ENCODE measurements around the gene PARN.
A peak's percentile ranks its signal among the peaks of the same experiment; 100 is the strongest.

Gene PARN, protein sequence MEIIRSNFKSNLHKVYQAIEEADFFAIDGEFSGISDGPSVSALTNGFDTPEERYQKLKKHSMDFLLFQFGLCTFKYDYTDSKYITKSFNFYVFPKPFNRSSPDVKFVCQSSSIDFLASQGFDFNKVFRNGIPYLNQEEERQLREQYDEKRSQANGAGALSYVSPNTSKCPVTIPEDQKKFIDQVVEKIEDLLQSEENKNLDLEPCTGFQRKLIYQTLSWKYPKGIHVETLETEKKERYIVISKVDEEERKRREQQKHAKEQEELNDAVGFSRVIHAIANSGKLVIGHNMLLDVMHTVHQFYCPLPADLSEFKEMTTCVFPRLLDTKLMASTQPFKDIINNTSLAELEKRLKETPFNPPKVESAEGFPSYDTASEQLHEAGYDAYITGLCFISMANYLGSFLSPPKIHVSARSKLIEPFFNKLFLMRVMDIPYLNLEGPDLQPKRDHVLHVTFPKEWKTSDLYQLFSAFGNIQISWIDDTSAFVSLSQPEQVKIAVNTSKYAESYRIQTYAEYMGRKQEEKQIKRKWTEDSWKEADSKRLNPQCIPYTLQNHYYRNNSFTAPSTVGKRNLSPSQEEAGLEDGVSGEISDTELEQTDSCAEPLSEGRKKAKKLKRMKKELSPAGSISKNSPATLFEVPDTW

DNA sequence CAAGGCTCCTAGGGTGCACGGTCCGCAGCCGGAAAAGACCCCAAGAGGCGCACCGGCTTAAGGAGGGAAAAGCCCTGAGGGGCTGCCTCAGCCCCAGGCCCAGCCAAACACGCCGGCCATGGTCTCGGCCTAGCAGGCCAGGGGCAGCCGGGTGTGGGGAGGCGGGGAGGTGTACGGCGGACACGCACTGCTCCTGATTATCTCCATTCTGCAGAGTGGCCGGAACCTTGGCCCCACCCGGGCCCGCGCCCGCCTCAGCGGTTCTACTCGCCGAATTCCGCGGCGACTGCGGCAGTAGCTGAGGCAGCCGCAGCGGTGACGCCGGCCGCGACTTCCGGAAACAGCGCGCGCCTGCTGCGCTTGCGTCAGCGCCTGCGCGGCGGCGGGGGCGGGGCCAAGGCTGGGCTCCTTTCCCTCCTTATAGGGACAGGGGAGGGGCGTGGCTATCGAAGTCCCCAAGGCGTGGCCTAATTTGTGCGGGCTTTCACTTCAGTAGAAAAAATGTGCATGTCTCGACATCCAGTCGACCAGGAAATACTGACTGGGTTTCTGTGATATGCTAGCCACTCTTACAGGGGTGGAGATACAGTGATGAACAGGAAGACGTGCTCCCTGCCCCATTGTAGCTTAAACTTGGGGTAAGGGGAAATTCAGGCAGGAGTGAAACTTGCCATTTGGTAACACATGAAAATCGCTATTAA lies at the start of gene PARN:
PARN (minus strand) TSS at position 342 of the 701 bp plus-strand sequence; CDS start at position 207, 135 bp downstream.
- peaks cover 15% of the 10 kb centered on the region for H3K4me1 ChIP-seq (ENCODE audit: insufficient read depth, low read length)

DNA sequence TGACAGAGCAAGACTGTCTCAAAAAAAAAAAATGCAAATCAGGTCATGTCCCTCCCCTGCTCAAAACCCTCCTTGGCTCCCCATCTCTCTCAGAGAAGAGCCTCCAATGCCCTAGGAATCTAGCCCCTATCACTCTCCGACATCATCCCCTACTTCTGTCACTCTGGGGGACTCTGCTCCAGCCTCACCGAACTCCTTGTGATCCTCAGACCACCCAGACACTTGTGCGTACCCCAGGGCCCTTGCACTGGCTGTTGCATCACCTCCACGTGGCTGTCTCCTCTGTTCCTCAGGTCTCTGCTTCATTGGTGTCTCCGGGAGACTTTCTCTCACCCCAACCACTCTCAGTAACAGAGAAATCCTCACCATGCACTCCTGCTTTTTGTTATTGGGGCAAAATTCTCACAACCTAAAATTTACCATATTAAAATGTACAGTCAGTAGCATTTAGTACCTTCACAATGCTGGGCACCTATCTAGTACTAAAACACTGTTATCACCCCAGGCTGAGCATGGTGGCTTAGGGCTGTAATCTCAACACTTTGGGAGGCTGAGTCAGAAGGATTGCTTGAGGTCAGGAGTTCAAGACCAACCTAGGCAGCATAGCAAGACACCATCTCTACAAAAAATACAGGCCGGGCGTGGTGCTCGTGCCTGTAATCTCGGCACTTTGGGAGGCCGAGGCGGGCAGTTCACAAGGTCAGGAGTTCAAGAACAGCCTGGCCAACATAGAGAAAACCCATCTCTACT lies 48.9 kb upstream of the PARN start:
- no peaks in the 10 kb centered on the region for H3K9me3 ChIP-seq (ENCODE audit: control insufficient read depth, insufficient read depth, low read length)
- H3K9ac ChIP-seq (ENCODE audit: low read depth, low read length) = no peak overlapping the region
- no peaks in the 10 kb centered on the region for H3K4me1 ChIP-seq (ENCODE audit: insufficient read depth, low read length)
- H3K36me3 ChIP-seq (ENCODE audit: insufficient read depth, low read length) = no peaks in the 10 kb centered on the region

More for the DNA sequence above, at the start of gene PARN:
- Histone ChIP-seq H3K9me3 (ENCODE audit: control insufficient read depth, insufficient read depth, low read length) (no peaks in the 10 kb centered on the region), H3K36me3 (ENCODE audit: insufficient read depth, low read length) (peaks cover 10% of the 10 kb centered on the region), H3K9ac (ENCODE audit: low read depth, low read length) (peak within 1 kb of the TSS; percentile 96)

DNA sequence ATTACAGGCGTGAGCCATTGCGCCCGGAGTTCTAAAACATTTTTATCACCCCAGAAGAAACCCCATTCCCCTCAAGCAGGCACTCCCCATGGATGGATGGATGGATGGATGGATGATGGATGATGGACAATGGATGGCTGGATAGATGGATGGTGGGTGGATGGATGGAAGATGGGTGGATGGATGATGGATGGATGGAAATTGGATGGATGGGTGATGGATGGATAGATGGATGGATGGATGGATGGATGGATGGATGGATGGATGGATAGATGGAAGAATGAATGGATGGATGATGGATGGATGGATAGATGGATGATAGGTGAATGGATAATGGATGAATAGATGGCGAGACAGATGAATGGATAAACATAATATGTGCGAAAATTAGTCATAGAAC lies 47.6 kb upstream of the PARN start:
- Histone ChIP-seq H3K9ac (ENCODE audit: low read depth, low read length) (no peak overlapping the region), H3K36me3 (ENCODE audit: insufficient read depth, low read length) (no peaks in the 10 kb centered on the region), H3K9me3 (ENCODE audit: control insufficient read depth, insufficient read depth, low read length) (no peaks in the 10 kb centered on the region), H3K4me1 (ENCODE audit: insufficient read depth, low read length) (no peaks in the 10 kb centered on the region)

DNA sequence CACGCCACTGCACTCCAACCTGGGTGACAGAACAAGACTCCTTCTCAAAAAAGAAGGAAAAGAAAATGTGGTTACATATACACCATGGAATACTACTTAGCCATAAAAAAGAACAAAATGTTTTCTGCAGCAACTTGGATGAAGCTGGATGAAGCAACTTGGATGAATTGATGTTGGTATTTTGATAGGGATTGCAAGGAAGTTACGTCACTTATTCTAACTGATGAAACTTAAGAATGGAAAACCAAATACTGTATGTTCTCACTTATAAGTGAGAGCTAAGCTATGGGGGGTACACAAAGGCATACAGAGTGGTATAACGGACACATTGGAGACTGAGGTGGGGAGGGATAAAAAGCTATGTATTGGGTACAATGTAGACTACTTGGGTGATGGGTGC lies 46.6 kb upstream of the PARN start:
- no peaks in the 10 kb centered on the region for H3K36me3 ChIP-seq (ENCODE audit: insufficient read depth, low read length)
- H3K9me3 ChIP-seq (ENCODE audit: control insufficient read depth, insufficient read depth, low read length) = no peaks in the 10 kb centered on the region
- no peak overlapping the region for H3K9ac ChIP-seq (ENCODE audit: low read depth, low read length)
- no peaks in the 10 kb centered on the region for H3K4me1 ChIP-seq (ENCODE audit: insufficient read depth, low read length)

DNA sequence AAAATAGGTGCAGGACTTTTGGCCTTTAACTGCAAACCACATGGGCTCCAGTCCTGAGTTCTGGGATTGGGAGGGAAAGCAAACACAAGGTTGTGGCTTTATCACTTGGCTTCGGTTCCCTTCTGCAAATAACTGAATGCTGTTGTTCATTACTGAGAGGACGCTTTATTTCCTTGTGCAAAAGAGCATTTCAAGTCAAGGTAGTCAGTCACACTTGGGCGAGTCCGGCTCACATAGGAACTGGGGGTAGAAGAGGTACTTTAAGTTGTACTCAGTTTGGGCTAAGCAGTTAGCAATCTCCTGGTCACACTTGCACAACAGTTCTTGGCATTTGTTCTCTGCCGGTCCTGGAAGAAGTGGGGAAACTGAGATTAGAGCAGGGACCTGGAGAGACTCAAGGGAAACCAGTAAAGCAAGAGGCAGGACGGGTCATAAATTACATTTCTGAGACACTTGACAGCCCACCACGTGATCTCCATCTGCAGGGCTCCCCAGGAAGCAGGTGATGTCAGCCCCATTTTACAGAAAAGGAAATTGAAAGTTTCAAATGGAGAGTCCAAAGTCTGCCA lies 42.4 kb upstream of the PARN start:
- no peaks in the 10 kb centered on the region for H3K9me3 ChIP-seq (ENCODE audit: control insufficient read depth, insufficient read depth, low read length)

DNA sequence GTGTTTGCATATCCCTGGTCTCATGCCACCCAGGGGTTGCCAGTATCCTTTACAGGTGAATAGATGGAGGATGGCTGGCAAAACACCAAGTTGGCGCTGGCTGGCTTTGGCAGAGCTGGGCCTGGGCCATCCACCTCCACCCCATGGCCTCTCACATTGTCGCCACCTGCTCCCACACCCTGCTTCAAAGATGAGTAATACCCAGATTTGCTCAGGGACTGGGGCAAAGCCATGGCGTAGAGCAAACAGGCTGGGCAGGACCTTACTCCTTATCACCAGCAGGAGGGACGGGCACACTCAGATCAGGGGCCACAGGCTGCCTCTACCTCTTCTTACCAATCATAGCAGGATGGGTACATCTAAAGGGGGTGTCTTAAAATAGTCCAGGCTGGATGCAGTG lies 39.7 kb upstream of the PARN start:
- Histone ChIP-seq H3K36me3 (ENCODE audit: insufficient read depth, low read length) (peaks cover 15% of the 10 kb centered on the region), H3K4me1 (ENCODE audit: insufficient read depth, low read length) (no peaks in the 10 kb centered on the region), H3K9me3 (ENCODE audit: control insufficient read depth, insufficient read depth, low read length) (no peaks in the 10 kb centered on the region), H3K9ac (ENCODE audit: low read depth, low read length) (no peak overlapping the region)

More for the DNA sequence above, 42.4 kb upstream of the PARN start:
- no peaks in the 10 kb centered on the region for H3K4me1 ChIP-seq (ENCODE audit: insufficient read depth, low read length)
- H3K9ac ChIP-seq (ENCODE audit: low read depth, low read length) = no peak overlapping the region
- H3K36me3 ChIP-seq (ENCODE audit: insufficient read depth, low read length) = peaks cover 4% of the 10 kb centered on the region; the same call in 1 of the 2 replicates

DNA sequence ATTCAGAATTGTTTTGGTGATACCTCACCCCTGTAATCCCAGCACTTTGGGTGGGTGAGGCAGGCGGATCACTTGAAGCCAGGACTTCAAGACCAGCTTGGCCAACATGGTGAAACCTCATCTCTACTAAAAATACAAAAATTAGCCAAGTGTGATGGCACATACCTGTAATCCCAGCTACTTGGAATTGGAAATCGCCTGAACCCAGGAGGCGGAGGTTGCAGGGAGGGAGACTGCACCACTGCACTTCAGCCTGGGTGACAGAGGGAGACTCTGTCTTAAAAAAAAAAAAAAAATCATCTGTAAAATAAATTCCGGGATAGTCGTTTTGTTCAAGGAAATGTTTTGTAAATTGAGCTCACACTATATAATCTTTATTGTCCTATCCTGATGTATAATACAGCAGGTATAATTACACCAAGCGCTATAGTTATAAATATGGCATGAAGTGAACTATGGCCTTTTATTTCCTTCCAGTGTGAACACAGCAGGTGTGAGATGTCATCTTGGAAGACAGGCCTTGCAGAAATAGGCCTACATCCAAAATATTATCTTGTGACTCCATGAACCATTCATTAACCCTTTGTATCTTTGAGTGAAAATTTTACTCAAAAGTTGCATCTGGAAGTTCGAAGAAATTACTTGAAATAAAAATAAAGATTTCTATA lies 38.6 kb upstream of the PARN start:
- no peaks in the 10 kb centered on the region for H3K9me3 ChIP-seq (ENCODE audit: control insufficient read depth, insufficient read depth, low read length)
- H3K4me1 ChIP-seq (ENCODE audit: insufficient read depth, low read length) = no peaks in the 10 kb centered on the region
- no peak overlapping the region for H3K9ac ChIP-seq (ENCODE audit: low read depth, low read length)
- peaks cover 19% of the 10 kb centered on the region for H3K36me3 ChIP-seq (ENCODE audit: insufficient read depth, low read length)

DNA sequence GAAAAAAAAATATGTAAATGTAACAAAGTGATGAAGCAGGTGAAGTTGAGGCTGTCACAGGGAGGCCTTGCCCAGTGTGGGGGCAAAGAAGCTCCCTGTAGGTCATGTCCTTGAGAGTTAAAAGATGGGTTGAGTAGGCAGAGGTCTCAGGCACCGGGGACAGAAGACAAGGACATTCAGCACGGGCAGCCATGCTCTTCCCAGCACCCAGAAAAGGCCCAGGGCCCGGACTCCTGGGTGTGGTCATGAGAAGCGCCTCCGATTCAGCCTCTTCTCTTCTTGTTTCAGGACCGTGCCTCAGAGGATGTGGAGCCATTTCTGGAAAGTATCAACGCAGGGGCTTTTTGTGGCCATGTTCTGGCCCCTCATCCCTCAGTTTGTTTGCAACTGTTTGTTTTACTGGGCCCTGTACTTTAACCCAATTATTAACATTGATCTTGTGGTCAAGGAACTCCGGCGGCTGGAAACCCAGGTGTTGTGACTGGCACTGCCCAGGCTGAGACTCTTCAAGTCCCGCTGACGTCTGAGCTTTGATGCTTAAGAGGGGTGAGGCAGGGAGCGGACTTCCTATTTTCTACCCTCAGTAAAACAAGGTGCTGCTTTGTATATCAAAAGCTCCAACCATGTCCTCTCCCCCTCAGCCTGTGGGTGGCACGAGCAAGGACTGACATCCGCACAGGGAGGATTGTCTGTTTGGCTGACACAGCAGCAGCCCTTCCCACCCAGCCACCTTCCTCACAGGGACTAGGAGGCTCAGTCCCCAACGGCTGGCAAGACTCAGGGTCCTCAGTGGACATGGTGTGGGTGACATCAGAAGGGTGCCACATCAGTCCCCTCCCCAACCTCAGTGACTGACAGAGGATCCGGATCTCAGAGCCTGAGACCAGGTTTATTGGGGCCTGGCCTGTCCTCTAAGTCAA lies 37.5 kb upstream of the PARN start:
- H3K9ac ChIP-seq (ENCODE audit: low read depth, low read length) = no peak overlapping the region
- H3K9me3 ChIP-seq (ENCODE audit: control insufficient read depth, insufficient read depth, low read length) = no peaks in the 10 kb centered on the region
- peaks cover 21% of the 10 kb centered on the region for H3K36me3 ChIP-seq (ENCODE audit: insufficient read depth, low read length)
- no peaks in the 10 kb centered on the region for H3K4me1 ChIP-seq (ENCODE audit: insufficient read depth, low read length)

DNA sequence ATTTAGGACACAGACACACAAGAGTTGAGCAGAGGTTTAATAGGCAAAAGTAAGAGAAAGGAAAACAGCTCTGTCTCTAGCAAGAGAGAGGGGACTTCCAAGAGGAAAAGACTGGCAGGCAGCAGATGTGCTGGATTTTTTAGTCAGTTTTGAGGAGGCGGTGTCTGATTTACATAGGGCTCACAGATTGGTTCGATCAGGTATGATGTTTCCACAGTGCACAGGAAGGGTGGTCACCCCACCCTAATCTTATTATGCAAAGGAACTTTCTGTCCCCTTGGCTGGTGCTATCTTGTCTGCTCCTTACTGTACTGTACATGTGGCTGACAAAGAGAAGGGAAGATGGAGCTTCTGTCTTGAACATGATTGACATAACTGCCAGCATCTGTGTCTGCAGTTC lies 28.0 kb upstream of the PARN start:
- Histone ChIP-seq H3K9ac (ENCODE audit: low read depth, low read length) (no peak overlapping the region), H3K9me3 (ENCODE audit: control insufficient read depth, insufficient read depth, low read length) (no peaks in the 10 kb centered on the region), H3K36me3 (ENCODE audit: insufficient read depth, low read length) (peaks cover 24% of the 10 kb centered on the region), H3K4me1 (ENCODE audit: insufficient read depth, low read length) (no peaks in the 10 kb centered on the region)

DNA sequence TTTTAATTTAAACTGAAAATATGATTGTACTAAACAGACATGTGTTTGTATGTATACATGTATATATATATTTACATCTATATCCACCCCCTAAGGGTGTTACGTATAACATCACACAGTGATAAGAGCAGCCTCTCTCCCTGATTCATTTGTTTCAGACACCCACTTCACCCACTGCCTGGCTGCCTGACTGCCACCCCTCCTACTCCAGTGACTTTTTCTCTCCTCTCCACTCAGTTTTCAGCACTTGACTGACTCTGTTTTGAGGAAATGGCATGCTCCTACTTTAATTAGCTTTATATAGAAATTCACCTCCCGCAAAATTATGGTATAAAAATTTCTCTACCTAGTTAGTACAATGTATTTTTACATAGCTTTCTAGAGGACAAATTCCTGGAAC lies 22.7 kb upstream of the PARN start:
- Histone ChIP-seq H3K4me1 (ENCODE audit: insufficient read depth, low read length) (no peaks in the 10 kb centered on the region), H3K9ac (ENCODE audit: low read depth, low read length) (no peak overlapping the region), H3K9me3 (ENCODE audit: control insufficient read depth, insufficient read depth, low read length) (no peaks in the 10 kb centered on the region), H3K36me3 (ENCODE audit: insufficient read depth, low read length) (peaks cover 35% of the 10 kb centered on the region)

DNA sequence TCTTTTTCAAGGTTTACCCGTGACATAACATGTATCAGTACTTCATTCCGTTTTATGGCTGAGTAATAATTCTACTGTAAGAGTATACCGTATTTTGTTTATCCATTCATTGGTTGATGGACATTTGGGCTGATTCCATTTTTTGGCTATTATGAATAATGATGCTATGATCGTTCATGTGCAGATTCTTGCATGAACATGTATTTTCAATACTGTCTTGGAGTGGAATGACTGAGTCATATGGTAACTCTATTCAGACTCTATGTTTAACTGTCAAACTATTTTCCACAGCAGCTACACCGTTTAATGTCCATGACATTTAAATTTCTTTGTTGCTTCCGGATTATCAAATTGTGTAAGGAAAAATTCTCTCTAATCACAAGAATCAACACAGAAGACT lies 20.6 kb upstream of the PARN start:
- no peak overlapping the region for H3K9ac ChIP-seq (ENCODE audit: low read depth, low read length)
- no peaks in the 10 kb centered on the region for H3K4me1 ChIP-seq (ENCODE audit: insufficient read depth, low read length)
- H3K36me3 ChIP-seq (ENCODE audit: insufficient read depth, low read length) = peaks cover 32% of the 10 kb centered on the region
- no peaks in the 10 kb centered on the region for H3K9me3 ChIP-seq (ENCODE audit: control insufficient read depth, insufficient read depth, low read length)

DNA sequence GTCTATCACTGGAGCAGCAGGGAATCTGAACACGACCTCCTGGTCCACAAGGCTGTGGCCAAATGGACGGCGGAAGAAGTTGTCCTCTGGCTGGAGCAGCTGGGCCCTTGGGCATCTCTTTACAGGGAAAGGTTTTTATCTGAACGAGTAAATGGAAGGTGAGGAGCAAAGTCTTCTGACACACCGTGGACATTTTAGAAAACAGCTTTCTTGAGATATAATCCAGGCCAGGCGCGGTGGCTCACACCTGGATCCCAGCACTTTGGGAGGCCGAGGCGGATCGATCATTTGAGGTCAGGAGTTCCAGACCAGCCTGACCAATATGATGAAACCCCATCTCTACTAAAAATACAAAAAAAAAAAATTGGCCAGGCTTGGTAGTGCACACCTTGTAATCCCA lies 19.8 kb upstream of the PARN start:
- H3K9ac ChIP-seq (ENCODE audit: low read depth, low read length) = no peak overlapping the region
- H3K36me3 ChIP-seq (ENCODE audit: insufficient read depth, low read length) = peaks cover 31% of the 10 kb centered on the region
- H3K4me1 ChIP-seq (ENCODE audit: insufficient read depth, low read length) = no peaks in the 10 kb centered on the region
- no peaks in the 10 kb centered on the region for H3K9me3 ChIP-seq (ENCODE audit: control insufficient read depth, insufficient read depth, low read length)

DNA sequence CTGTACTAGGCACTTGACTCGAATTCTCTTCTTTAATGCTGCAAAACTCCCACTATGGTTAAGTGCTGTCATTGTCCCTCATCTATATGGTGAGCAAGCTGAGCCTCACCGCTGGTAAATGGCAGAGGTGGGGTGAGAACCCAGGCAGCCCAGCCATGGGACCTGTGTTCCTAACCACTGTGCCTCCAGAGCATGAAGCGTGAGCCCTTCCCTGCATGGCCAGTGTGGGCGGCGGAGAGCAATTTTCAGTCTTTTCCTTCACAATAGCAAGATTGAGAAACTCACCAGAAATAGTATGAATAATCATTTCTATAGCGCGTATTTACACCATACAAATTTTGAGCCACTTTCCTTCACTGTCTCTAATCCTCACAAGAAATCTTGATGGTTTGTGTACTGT lies 11.9 kb upstream of the PARN start:
- Histone ChIP-seq H3K9me3 (ENCODE audit: control insufficient read depth, insufficient read depth, low read length) (no peaks in the 10 kb centered on the region), H3K4me1 (ENCODE audit: insufficient read depth, low read length) (peaks cover 27% of the 10 kb centered on the region), H3K36me3 (ENCODE audit: insufficient read depth, low read length) (peaks cover 7% of the 10 kb centered on the region; the same call in 1 of the 2 replicates), H3K9ac (ENCODE audit: low read depth, low read length) (no peak overlapping the region)
